ENCODE measurements around the gene MAGI2. TPM values are rescaled to one million over a fixed set of nuclear protein-coding genes. Genes with fewer than 3 reads are reported as not detected.

MAGI2 gene
- total RNA-seq, 1 experiment from 2014 or later = 0.56 TPM

DNA sequence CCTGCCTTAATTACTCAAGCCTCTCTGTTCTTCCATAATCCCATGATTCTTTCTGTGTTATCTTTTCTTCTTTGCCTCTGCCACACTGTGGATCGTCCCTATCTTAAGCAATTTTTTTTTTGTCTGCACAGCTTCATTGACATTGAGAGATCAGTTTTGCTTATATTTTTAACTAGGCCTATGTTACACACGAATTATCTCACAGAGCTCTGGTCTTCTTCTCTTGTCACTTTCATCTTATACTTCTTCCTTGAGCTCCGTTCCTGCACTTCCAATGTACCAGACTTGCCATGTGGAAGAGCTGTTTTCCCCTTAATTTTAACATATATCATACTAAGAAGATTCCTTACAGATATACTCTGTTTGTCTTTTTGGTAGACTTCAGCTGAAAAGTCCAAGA is 106.1 kb downstream of the MAGI2 start:
- Histone ChIP-seq H3K9me3 (no peaks in the 10 kb centered on the region), H3K27me3 (no peaks in the 10 kb centered on the region), H3K4me3 (no peak overlapping the region), H3K36me3 (no peaks in the 10 kb centered on the region)
- no peak for DNase-seq

DNA sequence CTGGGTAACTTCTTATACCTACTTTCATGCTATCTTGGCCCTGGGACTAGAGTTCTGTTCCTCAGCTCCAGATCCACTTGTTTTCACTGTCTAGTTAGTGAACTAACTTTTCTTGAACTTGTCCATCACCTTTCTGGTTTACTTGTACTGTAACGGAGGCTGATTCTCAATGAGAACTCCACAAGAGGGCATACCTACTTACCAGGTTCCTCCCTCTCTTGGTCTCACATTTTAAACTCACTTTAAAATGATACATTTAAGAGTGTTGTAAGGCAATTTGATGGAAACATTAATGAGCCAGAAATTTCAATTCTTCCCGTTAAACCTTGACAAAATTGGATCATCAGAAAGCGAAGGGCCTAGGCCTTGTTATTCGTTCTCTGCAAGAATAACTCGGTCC is 111.6 kb downstream of the MAGI2 start:
- H3K4me3 ChIP-seq = no peak overlapping the region

DNA sequence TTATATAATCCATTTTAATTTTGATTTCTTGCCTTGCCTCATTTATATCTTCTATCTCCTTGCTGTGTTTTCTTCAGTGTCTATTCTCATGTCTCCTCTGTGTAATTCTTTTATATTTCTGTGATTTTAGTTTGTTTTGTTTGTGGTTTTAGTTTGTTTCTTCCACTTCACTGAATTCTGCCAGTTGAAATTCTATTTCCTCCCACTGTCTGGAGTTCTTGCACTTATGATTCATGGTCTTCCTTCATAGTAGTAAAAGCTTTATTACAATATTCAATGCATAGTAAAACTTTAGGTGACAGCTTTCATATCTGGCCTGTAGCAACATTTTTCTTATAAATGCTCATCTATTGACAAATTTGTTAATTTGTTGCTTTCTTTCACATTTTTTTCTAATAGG is 113.3 kb downstream of the MAGI2 start:
- H3K9me3 ChIP-seq = no peaks in the 10 kb centered on the region
- no peak for DNase-seq
- no peaks in the 10 kb centered on the region for H3K36me3 ChIP-seq
- H3K4me3 ChIP-seq = no peak overlapping the region
- no peaks in the 10 kb centered on the region for H3K27me3 ChIP-seq

More for the DNA sequence above, 111.6 kb downstream of the MAGI2 start:
- Histone ChIP-seq H3K27me3 (no peaks in the 10 kb centered on the region), H3K36me3 (no peaks in the 10 kb centered on the region), H3K9me3 (no peaks in the 10 kb centered on the region)
- DNase-seq = no peak

DNA sequence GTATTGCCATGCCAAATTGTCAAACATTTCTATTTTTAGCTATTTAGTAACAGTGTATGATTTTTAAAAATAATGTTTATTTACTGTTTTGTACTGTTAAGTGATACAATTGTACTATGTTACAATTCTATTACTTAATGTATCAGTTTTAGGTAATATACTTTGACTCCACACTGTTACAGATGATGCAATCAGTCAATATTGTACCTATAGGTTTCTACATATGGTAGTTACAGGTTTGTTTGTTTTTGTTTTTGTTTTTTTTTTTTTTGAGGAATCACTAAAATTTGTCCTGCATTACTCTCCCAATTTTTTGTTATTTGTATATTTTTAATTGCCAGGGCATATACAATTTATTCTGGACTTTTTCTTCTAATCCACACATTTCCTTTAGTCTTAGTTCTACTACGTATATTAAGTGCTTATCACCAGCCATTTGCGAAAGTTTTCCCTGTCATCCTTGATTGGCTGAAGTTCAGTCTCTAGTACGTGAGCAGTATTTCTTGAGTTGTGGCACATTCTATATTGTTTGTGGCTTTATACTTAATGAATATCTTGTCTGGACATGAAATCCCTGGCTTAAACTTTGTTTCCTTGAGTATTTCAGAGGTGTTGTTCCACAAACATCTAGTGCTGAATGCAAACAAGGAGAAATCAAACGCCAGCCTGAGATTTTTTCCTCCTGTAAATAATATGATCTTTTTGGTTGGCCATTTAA is 114.1 kb downstream of the MAGI2 start:
- no peaks in the 10 kb centered on the region for H3K9me3 ChIP-seq
- no peaks in the 10 kb centered on the region for H3K36me3 ChIP-seq
- H3K27me3 ChIP-seq = no peaks in the 10 kb centered on the region
- no peak overlapping the region for H3K4me3 ChIP-seq
- DNase-seq = no peak

DNA sequence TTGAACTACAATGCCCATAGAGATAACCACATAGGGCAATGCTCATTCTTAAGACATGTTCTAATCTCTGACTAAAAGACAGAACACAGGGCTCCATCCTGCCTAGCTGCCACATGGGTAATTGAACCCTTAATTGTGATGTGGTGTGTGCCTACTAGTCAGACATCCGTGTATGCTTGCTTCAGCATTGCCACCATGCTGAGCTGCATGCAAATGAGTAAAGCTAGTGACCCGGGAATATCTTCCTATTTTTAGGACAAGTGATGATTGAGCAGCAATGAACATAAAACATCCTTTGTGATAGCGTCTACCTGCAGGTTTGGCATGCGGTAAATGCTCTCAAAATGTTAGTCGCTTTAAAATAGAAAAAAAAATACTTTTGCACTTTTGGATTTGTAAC is 115.8 kb downstream of the MAGI2 start:
- H3K9me3 ChIP-seq = no peaks in the 10 kb centered on the region
- H3K36me3 ChIP-seq = no peaks in the 10 kb centered on the region
- DNase-seq = no peak
- H3K4me3 ChIP-seq = no peak overlapping the region
- no peaks in the 10 kb centered on the region for H3K27me3 ChIP-seq

DNA sequence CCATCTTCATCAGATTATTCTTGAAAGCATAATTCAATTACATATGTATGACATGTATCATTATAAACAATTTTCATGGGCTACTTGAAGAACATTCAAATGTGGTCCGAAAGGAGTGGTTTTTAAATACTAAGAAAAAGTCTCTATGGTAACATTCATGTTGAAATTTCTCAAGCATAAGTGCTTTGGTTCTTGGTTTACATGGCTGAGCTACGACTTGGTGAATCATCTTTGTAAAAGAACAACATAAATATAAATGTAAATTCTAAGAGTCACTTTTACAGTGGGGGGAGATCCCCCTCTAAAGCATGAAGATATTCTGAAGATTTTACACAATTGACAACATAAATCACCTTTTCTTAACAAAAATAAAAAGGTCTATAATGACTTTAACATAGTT is 118.6 kb downstream of the MAGI2 start:
- H3K36me3 ChIP-seq = no peaks in the 10 kb centered on the region
- H3K9me3 ChIP-seq = no peaks in the 10 kb centered on the region
- DNase-seq = no peak
- H3K4me3 ChIP-seq = no peak overlapping the region
- H3K27me3 ChIP-seq = no peaks in the 10 kb centered on the region

DNA sequence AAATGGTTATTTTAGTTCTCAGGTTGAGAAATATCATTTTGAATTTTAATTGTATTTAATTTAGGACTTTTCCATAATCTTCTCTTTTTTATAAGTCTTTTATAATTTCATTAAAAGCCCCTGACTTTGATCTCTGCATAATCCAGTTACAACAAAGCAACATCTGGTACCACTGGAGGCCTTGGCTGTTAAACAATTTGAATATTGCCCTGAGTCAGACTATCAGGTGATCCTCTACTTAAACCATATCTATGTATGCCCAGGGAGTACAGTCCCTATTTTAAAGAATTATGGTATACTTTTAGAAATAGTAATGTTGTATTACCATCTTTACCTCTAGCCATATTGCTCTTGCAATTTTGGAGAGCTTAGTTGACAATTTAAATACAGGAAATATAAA is 119.1 kb downstream of the MAGI2 start:
- Histone ChIP-seq H3K27me3 (no peaks in the 10 kb centered on the region), H3K9me3 (no peaks in the 10 kb centered on the region), H3K4me3 (no peak overlapping the region)

DNA sequence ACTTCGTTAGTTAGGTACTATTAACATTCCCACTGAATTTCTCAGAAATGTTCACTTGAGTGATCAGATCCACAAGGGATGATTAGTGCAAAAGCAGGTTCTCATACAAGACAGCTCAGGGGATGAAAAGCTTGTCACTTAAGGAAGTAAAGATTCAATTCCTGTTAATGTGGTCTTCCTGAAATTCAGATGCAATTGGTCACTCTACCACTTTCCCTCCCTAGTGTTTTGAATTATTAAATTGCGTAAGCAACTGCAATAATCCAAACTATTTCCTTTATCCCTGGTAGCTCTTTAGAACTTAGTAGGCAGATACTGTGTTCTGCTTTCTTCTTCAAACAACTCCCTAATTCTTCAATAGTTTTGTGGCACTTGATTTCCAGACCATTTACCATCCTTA is 121.4 kb downstream of the MAGI2 start:
- Histone ChIP-seq H3K36me3 (no peaks in the 10 kb centered on the region), H3K9me3 (no peaks in the 10 kb centered on the region), H3K27me3 (no peaks in the 10 kb centered on the region), H3K4me3 (no peak overlapping the region)
- DNase-seq = no peak

More for the DNA sequence above, 119.1 kb downstream of the MAGI2 start:
- no peaks in the 10 kb centered on the region for H3K36me3 ChIP-seq
- DNase-seq = no peak

DNA sequence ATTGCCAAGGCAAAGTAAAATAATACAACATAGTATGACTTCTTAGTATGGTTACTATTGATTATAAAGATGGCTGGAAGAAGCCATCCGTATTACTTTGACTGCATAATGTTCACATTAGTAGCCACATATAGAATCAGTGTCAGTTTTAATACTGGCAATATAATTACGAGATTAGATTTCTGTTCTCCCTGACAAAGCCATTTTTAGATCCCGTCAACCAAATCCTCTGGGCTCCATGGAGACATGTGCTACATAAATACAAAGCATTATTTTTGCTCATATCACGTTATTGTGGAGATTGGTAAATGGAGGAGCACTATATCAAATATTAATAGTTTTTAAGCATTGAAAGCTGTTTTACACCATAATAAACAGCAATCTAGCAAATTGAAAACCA is 124.0 kb downstream of the MAGI2 start:
- Histone ChIP-seq H3K36me3 (no peaks in the 10 kb centered on the region), H3K4me3 (no peak overlapping the region), H3K27me3 (no peaks in the 10 kb centered on the region), H3K9me3 (no peaks in the 10 kb centered on the region)
- no peak for DNase-seq

DNA sequence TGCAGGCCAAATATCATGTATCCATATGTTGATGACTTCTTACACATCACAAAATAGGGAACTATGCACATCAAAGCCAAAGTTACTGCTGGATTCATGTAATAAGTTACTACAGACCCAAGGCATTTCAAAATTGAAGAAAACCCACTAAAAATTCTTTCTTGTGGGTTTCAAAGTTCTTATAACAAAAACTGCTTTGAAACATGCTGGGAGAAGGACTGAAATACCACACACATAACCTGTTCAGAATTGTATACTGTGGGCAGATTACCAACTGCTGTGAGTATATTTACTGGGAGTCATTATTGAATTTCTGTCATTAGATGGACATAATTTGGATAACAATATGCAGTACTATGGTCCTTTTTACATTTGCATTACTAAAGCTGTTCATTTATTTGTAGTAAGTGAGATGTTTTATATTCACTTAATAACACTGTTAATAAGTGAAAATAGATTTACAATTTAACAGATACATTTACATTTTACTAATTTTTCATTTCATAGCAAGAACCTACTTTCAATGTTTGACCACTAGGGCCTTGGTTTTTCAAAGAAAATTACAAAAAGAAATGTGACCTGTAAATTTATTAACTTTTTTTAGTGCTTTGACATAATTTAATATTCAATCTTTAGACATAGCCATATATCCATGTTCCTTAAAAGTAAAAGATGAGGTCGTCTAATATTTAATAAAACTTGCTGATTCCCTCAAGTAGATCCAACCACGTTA is 132.6 kb downstream of the MAGI2 start:
- Histone ChIP-seq H3K27me3 (no peaks in the 10 kb centered on the region), H3K4me3 (no peak overlapping the region), H3K9me3 (no peaks in the 10 kb centered on the region), H3K36me3 (no peaks in the 10 kb centered on the region)
- no peak for DNase-seq

DNA sequence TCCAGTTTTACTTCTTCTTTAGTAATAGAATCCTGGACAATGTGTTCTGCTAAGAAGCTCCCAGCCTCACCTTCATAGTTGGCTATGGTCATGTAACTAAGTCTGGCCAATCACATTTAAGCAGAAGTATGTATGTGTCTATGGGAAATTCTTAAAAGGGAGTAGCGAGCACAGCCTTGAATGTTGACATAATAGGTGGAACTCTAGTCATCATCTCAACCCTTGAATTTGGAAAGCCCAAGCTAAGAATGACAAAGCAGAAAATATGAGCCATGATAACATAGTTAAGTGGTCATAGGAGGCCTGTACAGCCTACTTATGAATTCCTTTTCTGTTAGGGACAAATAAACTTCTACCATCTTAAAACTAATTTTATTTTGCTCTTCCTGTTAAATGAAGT is 134.1 kb downstream of the MAGI2 start:
- Histone ChIP-seq H3K9me3 (no peaks in the 10 kb centered on the region), H3K27me3 (no peaks in the 10 kb centered on the region), H3K36me3 (no peaks in the 10 kb centered on the region), H3K4me3 (no peak overlapping the region)
- DNase-seq = no peak

DNA sequence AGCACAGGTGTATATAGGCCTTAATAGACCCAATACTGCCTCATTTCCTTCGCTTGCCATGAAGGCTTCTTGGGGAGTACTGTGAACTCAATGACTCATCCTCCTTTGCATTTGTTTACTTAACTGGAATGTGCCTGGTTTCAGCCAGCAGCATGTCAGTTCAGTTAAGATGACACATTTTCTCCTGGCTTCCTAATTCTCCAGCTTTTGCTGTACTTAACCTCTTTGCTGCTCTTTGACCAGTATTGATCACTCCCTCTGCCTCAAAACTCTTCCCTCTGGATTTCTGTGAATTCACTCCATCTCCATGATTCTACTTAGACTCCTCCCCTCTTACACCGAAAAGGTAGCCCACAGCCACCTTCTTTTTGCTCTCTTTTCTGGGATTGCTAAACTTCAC is 135.7 kb downstream of the MAGI2 start:
- Histone ChIP-seq H3K27me3 (no peaks in the 10 kb centered on the region), H3K36me3 (no peaks in the 10 kb centered on the region), H3K9me3 (no peaks in the 10 kb centered on the region), H3K4me3 (no peak overlapping the region)
- peak; percentile 51 for DNase-seq

DNA sequence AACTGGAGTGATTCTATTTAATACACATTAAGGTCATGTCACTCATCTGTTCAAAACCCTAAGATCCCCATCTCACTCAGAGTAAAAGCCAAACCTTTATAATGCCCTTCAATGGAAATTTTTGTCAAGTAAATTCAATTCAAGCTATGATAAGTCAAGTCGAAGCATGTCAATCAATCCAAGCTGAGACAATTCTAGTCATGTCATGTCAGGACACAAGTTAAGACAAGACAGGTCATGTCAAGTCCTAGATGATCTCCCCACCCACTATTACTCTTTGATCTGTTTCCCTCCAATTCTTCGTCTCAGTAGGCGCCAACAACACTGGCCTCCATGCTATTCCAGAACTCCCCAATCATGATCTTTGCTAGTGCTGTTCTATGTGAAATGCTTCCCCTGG is 141.4 kb downstream of the MAGI2 start:
- no peaks in the 10 kb centered on the region for H3K36me3 ChIP-seq
- no peaks in the 10 kb centered on the region for H3K27me3 ChIP-seq
- H3K9me3 ChIP-seq = no peaks in the 10 kb centered on the region
- no peak for DNase-seq
- H3K4me3 ChIP-seq = no peak overlapping the region

DNA sequence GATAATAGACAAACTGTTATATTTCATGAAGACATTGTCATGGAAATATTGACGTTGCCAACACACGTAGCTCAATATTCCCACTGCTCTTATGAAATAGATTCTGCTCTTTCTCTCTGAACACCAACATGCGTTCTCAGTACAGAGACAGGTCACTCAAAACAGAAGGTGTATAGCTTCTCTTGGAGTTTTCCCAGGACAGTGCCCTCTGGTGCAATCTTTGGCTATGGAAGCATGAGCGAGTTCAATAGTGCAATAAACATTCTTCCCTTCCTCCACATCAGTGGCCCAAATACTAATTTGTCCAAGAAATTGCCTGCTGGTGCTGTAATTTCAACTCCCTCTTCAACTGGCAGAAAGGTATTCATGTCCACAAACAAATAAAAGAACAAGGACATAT is 145.3 kb downstream of the MAGI2 start:
- Histone ChIP-seq H3K9me3 (no peaks in the 10 kb centered on the region), H3K27me3 (no peaks in the 10 kb centered on the region), H3K4me3 (no peak overlapping the region), H3K36me3 (no peaks in the 10 kb centered on the region)
- no peak for DNase-seq

DNA sequence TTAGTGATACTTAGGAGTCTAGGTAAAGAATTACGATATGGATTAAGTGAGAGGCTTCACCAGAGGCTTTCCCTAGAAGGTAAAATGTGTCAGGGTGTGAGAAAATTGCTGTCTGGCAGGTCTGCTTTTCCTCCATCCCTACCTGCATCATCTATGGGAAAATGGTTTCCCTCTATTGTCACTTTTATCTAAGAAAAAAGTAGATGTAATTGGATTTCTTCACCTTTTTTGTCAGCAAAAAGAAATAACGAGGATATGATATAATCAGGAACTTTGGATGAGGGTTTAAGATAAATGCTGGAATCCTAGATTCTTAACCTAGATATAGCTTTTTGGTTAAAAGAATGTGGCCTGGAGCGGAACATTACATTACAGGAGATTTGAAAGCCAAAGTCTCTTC is 146.1 kb downstream of the MAGI2 start:
- Histone ChIP-seq H3K36me3 (no peaks in the 10 kb centered on the region), H3K9me3 (no peaks in the 10 kb centered on the region), H3K4me3 (no peak overlapping the region), H3K27me3 (no peaks in the 10 kb centered on the region)
- DNase-seq = no peak

DNA sequence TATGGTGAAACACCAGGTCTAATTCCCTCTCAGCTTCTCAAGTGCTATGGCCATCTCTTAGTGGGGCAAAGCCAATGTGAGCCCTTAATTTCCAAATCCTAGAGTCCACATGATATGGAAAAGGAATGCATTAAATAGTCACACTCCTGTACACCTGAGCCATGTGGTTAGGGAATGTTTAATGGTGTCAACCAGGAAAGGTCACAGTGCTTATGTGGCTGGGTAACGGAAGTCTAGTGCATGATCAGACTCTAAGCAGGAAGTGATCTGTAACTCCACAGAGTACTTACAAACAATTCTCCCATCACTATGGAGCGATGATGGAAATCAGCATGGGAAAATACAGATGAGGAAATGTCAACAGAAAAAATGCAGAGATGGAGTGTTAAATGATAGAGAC is 148.8 kb downstream of the MAGI2 start:
- DNase-seq = no peak
- H3K36me3 ChIP-seq = no peaks in the 10 kb centered on the region
- H3K4me3 ChIP-seq = no peak overlapping the region
- H3K9me3 ChIP-seq = no peaks in the 10 kb centered on the region
- H3K27me3 ChIP-seq = no peaks in the 10 kb centered on the region

DNA sequence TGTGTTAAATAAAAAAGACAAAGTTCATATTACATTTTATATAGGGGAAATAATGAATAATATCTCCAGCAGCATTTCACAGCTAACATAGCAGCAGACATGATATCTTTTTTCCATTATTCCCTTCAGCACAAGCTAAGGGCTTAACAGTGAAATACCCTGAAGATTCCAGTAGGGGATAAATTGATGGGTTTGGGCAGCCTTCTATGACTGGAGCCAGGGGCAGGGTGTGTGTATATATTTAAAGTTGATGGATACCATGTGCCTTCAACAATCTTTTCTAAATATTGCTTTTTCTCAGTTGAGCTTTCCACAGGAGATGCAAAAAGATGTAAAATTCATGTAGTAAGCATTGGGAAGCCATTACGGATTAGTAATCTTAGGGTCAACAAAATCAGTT is 151.2 kb downstream of the MAGI2 start:
- no peaks in the 10 kb centered on the region for H3K27me3 ChIP-seq
- H3K36me3 ChIP-seq = no peaks in the 10 kb centered on the region
- H3K9me3 ChIP-seq = no peaks in the 10 kb centered on the region
- no peak for DNase-seq
- no peak overlapping the region for H3K4me3 ChIP-seq

DNA sequence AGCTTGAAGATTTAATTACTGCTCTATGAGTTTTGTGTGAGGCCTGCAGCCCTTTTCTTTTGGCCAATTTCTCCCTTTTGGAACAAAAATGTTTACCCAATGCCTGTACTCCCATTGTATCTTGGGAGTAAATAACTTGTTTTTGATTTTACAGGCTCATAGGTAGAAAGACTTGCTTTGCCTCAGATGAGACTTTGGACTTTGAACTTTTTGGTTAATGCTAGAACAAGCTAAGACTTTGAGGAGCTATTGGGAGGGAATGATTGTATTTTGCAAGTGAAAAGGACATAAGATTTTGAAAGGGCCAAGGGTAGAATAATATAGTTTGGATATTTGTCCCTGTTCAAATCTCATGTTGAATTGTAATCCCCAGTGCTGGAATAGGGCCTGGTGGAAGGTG is 152.0 kb downstream of the MAGI2 start:
- no peaks in the 10 kb centered on the region for H3K27me3 ChIP-seq
- no peak overlapping the region for H3K4me3 ChIP-seq
- H3K36me3 ChIP-seq = no peaks in the 10 kb centered on the region
- H3K9me3 ChIP-seq = no peaks in the 10 kb centered on the region
- DNase-seq = no peak
